HFF-Myc (cell line): ENCODE measurements around the gene PIMREG.
"Not testable (repeated sequence)": the region's sequence is repeated elsewhere in the genome, so short reads cannot be mapped to it uniquely, and the experiment has no call there.

Experiments
- DNase-seq: peaks from one replicate; pipeline ENCODE4 v3.0.0-alpha.2; 2011; ENCODE audit warnings: low read depth; ENCODE audit errors: extremely low read depth
- H3K4me3 ChIP-seq: replicated peaks from 2 replicates; pipeline ENCODE4 v1.5.1; 2011; ENCODE audit warnings: low read depth, mild to moderate bottlenecking, control low read depth, low read length
- TF ChIP-seq, protein P1 (sequence below): IDR thresholded peaks from 2 replicates; pipeline ENCODE4 v1.5.1; 2012; ENCODE audit warnings: mild to moderate bottlenecking, low read depth, low read length, control low read depth; ENCODE audit errors: missing control alignments

The PIMREG gene

DNA sequence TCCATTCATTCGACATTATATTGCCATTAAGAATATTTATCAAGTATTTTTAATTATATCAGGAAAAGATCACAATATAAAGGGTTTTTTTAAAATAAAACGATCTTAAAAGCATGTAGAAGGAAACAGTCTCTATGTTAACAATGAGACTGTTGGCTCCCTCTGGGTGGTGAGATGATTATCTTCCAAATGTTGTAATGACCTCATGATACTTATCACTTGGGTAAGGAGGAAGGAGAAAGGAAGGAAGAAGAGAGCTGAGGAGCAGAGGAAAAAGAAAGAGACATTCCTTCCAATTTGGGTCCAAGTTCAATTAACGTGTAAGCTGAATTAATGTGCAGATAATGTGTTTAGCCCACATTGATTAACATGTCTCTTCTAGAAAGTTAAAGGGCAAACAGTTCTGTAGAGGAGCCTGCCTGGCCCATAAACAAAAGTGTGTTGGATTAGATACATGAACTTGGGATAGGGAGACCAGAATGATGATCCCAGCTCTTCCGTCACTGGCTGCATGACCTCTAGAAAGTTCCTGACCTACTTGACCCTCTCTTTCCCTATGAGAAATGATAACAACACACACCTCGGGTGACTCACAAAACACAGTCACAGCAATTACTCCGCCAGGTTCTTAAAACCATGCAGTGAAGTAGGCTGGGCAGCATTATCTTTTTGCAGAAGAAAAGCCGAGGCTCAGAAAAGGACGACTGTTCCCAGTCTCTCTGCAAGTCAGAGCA lies 32.0 kb downstream of the PIMREG start:
- no peak for DNase-seq
- TF ChIP-seq, protein P1, sequence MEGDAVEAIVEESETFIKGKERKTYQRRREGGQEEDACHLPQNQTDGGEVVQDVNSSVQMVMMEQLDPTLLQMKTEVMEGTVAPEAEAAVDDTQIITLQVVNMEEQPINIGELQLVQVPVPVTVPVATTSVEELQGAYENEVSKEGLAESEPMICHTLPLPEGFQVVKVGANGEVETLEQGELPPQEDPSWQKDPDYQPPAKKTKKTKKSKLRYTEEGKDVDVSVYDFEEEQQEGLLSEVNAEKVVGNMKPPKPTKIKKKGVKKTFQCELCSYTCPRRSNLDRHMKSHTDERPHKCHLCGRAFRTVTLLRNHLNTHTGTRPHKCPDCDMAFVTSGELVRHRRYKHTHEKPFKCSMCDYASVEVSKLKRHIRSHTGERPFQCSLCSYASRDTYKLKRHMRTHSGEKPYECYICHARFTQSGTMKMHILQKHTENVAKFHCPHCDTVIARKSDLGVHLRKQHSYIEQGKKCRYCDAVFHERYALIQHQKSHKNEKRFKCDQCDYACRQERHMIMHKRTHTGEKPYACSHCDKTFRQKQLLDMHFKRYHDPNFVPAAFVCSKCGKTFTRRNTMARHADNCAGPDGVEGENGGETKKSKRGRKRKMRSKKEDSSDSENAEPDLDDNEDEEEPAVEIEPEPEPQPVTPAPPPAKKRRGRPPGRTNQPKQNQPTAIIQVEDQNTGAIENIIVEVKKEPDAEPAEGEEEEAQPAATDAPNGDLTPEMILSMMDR = no peak
- H3K4me3 ChIP-seq = no peak overlapping the region

DNA sequence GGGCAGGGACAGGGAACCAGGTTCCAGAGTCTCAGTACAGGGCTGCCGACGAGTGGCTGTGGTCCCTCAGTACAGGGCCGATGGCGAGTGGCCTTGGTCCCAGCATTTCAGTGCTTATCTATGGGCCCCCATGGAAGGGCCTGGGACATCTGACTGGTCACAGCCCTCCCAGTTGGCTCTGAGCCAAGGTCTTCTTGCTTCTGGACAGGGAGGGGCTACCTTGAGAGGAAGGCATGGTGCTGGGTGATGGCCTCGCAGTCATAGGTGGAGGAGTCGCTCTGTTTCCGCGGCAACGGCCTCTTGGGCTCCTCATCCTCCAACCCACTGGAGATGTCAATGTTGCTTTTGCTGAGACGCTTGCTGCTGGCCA lies 32.5 kb downstream of the PIMREG start:
- TF ChIP-seq, protein P1 = no peak
- no peak for DNase-seq
- no peak overlapping the region for H3K4me3 ChIP-seq

DNA sequence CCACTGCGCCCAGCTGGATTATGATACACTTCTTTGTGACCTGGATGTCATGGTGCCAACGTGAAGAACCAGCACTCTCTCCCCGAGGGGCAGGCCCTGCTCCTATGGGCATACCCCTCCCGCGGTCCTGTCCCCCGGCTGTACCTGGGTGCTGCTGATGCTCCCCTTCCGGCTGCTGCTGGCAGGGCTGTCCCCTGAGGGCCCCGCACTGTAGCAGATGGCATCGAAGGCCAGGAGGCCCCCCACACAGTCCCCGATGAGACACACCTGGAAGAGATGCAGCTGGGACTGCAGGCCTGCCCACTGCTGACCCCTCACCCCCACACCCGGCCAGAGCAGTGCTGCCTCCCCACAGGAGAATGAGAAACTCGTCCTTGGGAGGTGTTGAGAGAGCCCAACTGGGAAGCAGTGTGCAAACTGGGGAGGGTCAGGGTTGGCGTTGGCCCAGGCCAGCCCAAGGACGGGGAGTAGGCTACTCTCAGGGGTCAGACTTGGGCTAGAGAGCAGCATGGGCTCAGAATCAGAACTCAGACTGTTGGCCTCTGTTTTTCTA lies 33.7 kb downstream of the PIMREG start:
- no peak overlapping the region for H3K4me3 ChIP-seq
- DNase-seq = no peak
- TF ChIP-seq, protein P1 = no peak

DNA sequence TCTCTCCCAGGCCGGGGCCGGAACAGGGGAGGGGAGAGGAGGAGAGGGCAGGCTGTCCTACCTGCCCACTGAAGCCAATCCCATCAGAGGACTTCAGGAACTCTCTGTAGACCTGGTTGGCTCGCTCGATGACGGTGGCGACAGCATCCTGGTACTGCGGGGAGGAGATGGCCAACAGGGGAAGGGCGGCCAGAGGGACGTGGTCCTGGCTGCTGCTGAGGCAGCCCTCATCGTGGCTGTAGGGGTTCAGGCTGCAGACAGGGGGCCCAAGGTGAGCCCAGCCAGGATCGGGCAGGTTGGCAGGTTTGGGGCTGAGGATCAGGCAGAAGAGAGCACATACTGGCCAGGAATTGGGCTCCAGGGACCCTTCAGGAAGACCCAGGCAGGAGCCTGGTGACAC lies 34.2 kb downstream of the PIMREG start:
- H3K4me3 ChIP-seq = no peak overlapping the region
- DNase-seq = no peak
- TF ChIP-seq, protein P1 = no peak

DNA sequence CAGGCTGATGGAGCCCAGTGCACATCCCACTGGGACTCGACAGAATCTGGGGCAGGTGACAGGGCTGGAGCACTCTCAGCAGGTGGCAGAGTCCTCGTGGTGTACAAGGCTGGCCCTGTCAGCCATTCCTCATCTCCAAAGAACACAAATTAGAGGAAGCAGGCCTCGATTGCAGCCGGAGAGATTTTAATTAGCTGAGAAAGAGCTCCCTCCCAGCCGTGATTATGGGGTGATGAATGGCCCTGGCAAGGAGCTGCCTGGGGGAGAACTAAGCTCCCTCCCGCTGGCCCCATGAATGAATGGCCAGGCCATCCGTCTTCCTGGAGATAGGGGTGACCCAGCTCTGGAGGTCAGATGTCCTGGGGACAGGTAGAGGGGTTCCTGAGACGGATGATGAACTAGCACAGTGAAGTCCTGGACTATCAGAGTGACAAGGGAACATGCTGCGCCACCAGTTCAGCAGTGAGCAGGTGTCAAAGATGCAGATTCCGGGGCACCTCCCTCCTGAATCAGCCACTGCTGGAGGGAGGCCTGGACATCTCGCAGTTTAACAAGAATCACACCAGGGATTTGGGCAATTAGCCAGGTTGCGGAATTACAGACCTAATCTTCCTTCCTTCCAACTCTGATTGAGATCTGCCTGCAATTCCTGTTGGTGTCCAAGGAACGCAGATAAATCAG lies 35.5 kb downstream of the PIMREG start:
- no peak for DNase-seq
- TF ChIP-seq, protein P1 = no peak
- no peak overlapping the region for H3K4me3 ChIP-seq

DNA sequence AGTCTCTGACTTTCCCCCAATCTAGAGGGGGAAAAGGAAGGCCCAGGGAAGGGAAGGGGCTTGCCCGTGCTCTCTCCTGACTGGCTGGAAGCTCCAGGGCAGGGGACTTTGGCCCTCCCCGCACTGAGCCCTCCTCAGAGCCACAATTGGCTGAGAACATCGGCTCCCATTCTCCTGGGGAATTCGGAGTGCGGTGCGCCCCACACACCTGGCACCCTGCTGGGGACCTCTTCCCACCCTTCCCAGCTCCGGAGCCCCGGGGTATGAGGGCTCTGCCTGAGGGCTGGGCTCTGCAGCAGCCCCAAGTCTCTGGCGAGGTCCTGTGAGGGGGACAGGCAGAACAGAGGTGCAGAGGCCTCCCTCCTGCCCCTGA lies 36.0 kb downstream of the PIMREG start:
- TF ChIP-seq, protein P1 = no peak
- H3K4me3 ChIP-seq = no peak overlapping the region
- no peak for DNase-seq

DNA sequence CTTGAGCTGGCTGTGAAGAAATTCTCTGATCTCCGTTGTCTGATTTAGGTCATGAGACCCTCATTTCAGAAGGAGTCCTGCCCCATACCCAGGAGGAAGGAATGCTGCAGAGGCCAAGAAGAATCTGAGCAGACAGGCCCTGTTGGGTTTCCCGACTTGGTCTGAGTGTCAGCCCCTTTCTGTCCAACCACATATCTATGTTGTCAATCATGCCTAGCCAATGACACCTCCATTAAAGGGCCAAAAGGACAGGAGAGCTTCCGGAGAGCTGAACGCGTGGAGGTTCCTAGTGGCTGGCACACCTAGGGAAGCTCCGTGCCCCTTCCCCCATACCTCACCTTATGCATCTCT lies 37.8 kb downstream of the PIMREG start:
- no peak for DNase-seq
- H3K4me3 ChIP-seq = no peak overlapping the region
- TF ChIP-seq, protein P1 = no peak

DNA sequence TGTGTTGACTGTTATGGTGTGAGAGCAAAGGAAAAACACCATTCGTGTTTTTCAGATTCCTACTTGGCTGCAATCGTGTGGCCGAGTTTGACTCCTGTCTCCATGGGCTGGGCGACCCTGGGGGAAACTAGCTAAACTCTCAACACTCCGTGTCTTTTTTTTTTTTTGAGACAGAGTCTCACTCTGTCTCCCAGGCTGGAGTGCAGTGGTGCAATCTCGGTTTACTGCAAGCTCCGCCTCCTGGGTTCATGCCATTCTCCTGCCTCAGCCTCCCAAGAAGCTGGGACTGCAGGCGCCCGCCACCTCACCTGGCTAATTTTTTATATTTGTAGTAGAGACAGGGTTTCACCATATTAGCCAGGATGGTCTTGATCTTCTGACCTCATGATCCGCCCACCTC lies 38.5 kb downstream of the PIMREG start:
- DNase-seq, H3K4me3 ChIP-seq: not testable (repeated sequence)
